ENCODE results near the gene PKP3.
"Not testable (repeated sequence)": the region's sequence is repeated elsewhere in the genome, so short reads cannot be mapped to it uniquely, and the experiment has no call there.

PKP3 gene

GRCh38 chr11:406796-407650 is 13.0 kb downstream of the PKP3 start:
- intact Hi-C loops (cut with DNase I): loop anchor here (2.0 kb wide), 1 partner anchor 112 kb away; no protein-coding TSS in a partner anchor
- peak in 6 of 10 donors; percentile 32 to 90 (median 67) for DNase-seq

GRCh38 chr11:407651-408123 is 13.7 kb downstream of the PKP3 start:
- DNase-seq: peak in 2 of 10 donors; percentile 57 to 86
- intact Hi-C loops (cut with DNase I): loop anchor here (2.0 kb wide), 1 partner anchor 111 kb away; no protein-coding TSS in a partner anchor

GRCh38 chr11:408154-409007 is 14.4 kb downstream of the PKP3 start:
- peak in 2 of 10 donors; percentile 54 to 78 for DNase-seq
- intact Hi-C loops (cut with DNase I): no loop called here

GRCh38 chr11:409008-409599 is 15.1 kb downstream of the PKP3 start:
- DNase-seq: peak in 3 of 10 donors; percentile 21 to 71 (median 25)
- intact Hi-C loops (cut with DNase I): no loop called here

- peak in 2 of 10 donors; percentile 64 to 73 for DNase-seq
- intact Hi-C loops (cut with DNase I): no loop called here
Observed at GRCh38 chr11:409600-410483, 15.8 kb downstream of the PKP3 start.

- intact Hi-C loops (cut with DNase I); DNase-seq: not testable (repeated sequence)
Observed at GRCh38 chr11:410711-411110, 16.7 kb downstream of the PKP3 start.

GRCh38 chr11:411520-411919 is 17.5 kb downstream of the PKP3 start:
- DNase-seq; intact Hi-C loops (cut with DNase I): not testable (repeated sequence)

- peak in 2 of 10 donors; percentile 45 to 67 for DNase-seq
- intact Hi-C loops (cut with DNase I): no loop called here
Observed at GRCh38 chr11:412641-413119, 18.7 kb downstream of the PKP3 start.

GRCh38 chr11:413120-414081 is 19.4 kb downstream of the PKP3 start:
- intact Hi-C loops (cut with DNase I): no loop called here
- DNase-seq: peak in 2 of 10 donors; percentile 37 to 53

GRCh38 chr11:414318-414857 is 20.4 kb downstream of the PKP3 start:
- intact Hi-C loops (cut with DNase I): no loop called here
- peak in 2 of 10 donors; percentile 52 to 80 for DNase-seq

GRCh38 chr11:415640-416041 is 21.6 kb downstream of the PKP3 start:
- DNase-seq: peak in 2 of 10 donors; percentile 31 to 48
- intact Hi-C loops (cut with DNase I): no loop called here

- intact Hi-C loops (cut with DNase I): no loop called here
- DNase-seq: peak in 2 of 10 donors; percentile 30 to 69
Observed at GRCh38 chr11:416051-416756, 22.2 kb downstream of the PKP3 start.

- peak in 2 of 10 donors; percentile 52 to 73 for DNase-seq
- intact Hi-C loops (cut with DNase I): no loop called here
Observed at GRCh38 chr11:416757-417621, 23.0 kb downstream of the PKP3 start.

- intact Hi-C loops (cut with DNase I): no loop called here
- DNase-seq: peak in 2 of 10 donors; percentile 23 to 70
Observed at GRCh38 chr11:417652-418342, 23.8 kb downstream of the PKP3 start.

- DNase-seq: peak in 2 of 10 donors; percentile 51 to 59
- intact Hi-C loops (cut with DNase I): no loop called here
Observed at GRCh38 chr11:418343-419247, 24.6 kb downstream of the PKP3 start.
